Subcutaneous abdominal adipose tissue (tissue), 5 donors: Measurements from ENCODE around the gene SRRM1.
"Not testable (repeated sequence)": the region's sequence is repeated elsewhere in the genome, so short reads cannot be mapped to it uniquely, and the experiment has no call there.

ENCODE experiments used
- H3K27ac ChIP-seq: one replicate; pipeline ENCODE4 v1.7.0; 2013; ENCODE audit warnings: low read depth, mild to moderate bottlenecking, inconsistent platforms, low read length, moderate library complexity
- H3K27me3 ChIP-seq, 5 donors: one replicate each; pipeline ENCODE4 v1.7.0; 2013; ENCODE audit warnings: low read length in 5 of 5, inconsistent platforms in 1 of 5; ENCODE audit not compliant: control insufficient read depth in 5 of 5, insufficient read depth in 4 of 5
- H3K36me3 ChIP-seq, 5 donors: one replicate each; pipeline ENCODE4 v1.7.0; 2013; ENCODE audit warnings: low read length in 5 of 5; ENCODE audit not compliant: control insufficient read depth in 5 of 5, insufficient read depth in 5 of 5
- H3K4me1 ChIP-seq, 5 donors: one replicate each; pipeline ENCODE4 v1.7.0; 2013; ENCODE audit warnings: low read length in 5 of 5, mild to moderate bottlenecking in 3 of 5, moderate library complexity in 1 of 5; ENCODE audit not compliant: control insufficient read depth in 5 of 5, insufficient read depth in 5 of 5
- H3K4me3 ChIP-seq, 5 donors: one replicate each; pipeline ENCODE4 v1.7.0; 2013; ENCODE audit warnings: low read length in 5 of 5, low read depth in 1 of 5
- H3K9ac ChIP-seq, 5 donors: one replicate each; pipeline ENCODE4 v1.7.0; 2013; ENCODE audit warnings: low read length in 5 of 5, mild to moderate bottlenecking in 4 of 5, moderate library complexity in 3 of 5
- H3K9me3 ChIP-seq, 5 donors: one replicate each; pipeline ENCODE4 v1.7.0; 2013; ENCODE audit warnings: low read length in 5 of 5; ENCODE audit not compliant: control insufficient read depth in 5 of 5
- donor health status: healthy.
- donor health status: healthy.
- donor health status: healthy.
- donor health status: healthy.
- donor health status: healthy.

Gene SRRM1

DNA sequence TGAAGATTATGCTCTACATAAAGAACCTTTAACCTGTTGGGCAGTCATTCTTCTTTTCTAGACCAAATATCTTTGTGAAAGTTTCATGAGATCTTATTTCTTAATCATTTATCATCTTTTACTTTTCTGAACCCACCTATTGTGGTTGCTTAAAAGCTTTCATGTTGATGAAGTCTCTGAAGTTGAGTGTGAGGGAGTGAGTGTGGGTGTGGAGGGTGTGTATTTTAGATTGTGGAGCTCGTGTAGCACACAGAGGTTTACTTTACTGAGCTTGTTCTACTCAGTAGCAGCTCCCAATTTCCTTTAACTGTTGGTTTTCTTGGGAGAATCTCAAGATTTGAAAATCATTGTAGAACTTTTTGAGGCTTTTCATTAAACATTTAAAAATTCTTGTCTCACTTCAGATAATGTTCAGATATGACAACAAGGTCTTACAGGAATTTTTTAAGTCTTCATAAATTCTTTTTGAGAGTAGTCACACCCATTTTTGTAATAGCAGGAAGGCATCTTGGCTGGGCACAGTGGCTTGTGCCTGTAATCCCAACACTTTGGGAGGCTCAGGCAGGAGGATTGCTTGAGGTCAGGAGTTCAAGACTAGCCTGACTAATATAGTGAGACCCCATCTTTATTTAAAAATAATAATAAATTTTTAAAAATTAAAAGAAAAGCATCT is 17.0 kb downstream of the SRRM1 start:
- Histone ChIP-seq H3K36me3 (peaks cover 61 to 86% (median 83%) of the 10 kb centered on the region in 5 donors), H3K27me3 (no peaks in the 10 kb centered on the region), H3K4me3 (no peak overlapping the region), H3K9me3 (no peaks in the 10 kb centered on the region), H3K9ac (peak overlapping the region in 1 of 5 donors; percentile 41), H3K27ac (peak overlapping the region; percentile 25), H3K4me1 (peaks cover 0 to 17% (median 12%) of the 10 kb centered on the region in 5 donors)

DNA sequence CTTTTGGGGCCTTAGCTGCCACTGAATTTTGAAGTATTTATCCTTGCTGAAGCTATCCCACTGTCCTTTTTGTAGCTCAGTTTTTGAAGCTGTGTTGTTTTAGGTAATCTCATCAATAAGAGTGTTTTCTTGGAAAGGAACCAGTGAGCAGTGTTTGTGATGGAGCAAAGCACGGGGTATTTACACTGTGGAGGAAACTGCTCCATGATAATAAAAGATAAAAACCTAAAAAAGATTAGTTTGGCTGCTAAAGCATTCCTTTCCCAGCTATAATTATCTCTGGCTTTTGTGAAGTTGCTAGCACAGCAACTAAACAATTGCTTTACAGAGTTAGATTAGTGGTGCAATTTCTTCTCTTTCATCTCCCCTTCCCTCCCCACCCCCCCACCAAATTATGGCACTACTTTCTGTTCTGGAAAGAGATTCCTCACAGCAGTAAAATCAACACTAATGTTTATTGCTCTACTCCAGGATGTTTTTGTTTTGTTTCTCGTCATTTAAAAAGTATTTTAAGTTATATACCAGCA is 21.5 kb downstream of the SRRM1 start:
- H3K9ac ChIP-seq: no peak overlapping the region
- no peak overlapping the region for H3K4me3 ChIP-seq
- no peaks in the 10 kb centered on the region for H3K27me3 ChIP-seq
- no peaks in the 10 kb centered on the region for H3K9me3 ChIP-seq
- no peak overlapping the region for H3K27ac ChIP-seq
- H3K4me1 ChIP-seq: peaks cover 0 to 5% (median 0%) of the 10 kb centered on the region in 5 donors
- H3K36me3 ChIP-seq: peaks cover 59 to 92% (median 86%) of the 10 kb centered on the region in 5 donors

DNA sequence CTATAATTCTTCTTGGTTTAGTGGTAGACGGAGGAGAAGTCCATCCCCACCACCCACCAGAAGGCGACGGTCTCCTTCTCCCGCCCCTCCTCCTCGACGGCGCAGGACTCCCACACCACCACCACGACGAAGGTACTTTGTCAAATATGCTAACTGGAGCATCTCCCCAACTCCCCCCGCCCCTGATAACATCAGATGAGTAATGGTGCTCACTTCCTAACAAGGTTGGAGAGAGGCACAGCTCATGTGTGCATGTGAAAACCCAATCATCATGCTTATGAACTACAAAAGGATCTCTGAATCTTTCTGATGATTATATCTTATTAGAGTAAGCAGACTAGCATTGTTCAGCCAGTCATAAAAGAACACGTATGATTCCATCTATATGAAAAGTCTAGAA is 23.7 kb downstream of the SRRM1 start:
- H3K4me1 ChIP-seq: no peaks in the 10 kb centered on the region
- peaks cover 61 to 98% (median 91%) of the 10 kb centered on the region in 5 donors for H3K36me3 ChIP-seq
- no peak overlapping the region for H3K4me3 ChIP-seq
- no peaks in the 10 kb centered on the region for H3K27me3 ChIP-seq
- H3K27ac ChIP-seq: no peak overlapping the region
- H3K9me3 ChIP-seq: no peaks in the 10 kb centered on the region
- no peak overlapping the region for H3K9ac ChIP-seq

DNA sequence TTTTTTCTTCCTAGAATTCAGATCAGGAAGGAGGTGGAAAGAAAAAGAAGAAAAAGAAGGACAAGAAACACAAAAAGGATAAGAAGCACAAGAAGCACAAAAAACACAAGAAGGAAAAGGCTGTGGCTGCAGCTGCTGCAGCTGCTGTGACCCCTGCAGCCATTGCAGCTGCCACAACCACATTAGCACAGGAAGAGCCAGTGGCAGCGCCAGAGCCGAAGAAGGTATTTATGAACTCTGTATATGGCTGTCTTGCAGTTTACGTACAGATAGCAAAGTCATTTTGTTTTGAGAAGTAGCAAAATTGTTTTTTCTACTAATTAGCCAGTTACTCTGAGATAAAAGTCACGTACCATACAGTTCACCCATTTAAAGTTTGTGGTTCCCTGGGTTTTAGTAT is 28.3 kb downstream of the SRRM1 start:
- H3K9ac ChIP-seq, H3K9me3 ChIP-seq, H3K27me3 ChIP-seq, H3K4me3 ChIP-seq, H3K27ac ChIP-seq, H3K4me1 ChIP-seq: not testable (repeated sequence)
- H3K36me3 ChIP-seq: peaks cover 51 to 86% (median 78%) of the 10 kb centered on the region in 5 donors

DNA sequence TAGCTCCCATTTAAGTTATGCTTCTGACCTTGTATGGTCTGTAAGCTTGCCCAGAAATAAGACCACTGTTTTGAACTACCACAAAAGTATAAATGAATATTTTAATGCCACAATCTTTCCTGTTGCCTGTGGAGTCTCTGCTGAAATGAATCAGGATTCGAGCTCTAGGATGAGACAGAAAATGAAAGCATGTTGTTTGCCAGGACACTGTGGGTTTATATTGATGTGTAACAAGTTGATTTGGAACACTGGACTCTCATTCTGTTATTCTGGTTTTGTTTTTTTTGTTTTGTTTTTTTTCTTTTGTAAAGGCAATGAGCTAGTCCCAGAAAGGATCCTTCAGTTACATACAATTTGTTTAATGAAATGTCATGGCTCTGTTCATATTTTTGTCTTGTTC is 29.6 kb downstream of the SRRM1 start:
- H3K4me1 ChIP-seq, H3K4me3 ChIP-seq, H3K9me3 ChIP-seq, H3K27me3 ChIP-seq, H3K27ac ChIP-seq, H3K9ac ChIP-seq: not testable (repeated sequence)
- peaks cover 42 to 76% (median 66%) of the 10 kb centered on the region in 5 donors for H3K36me3 ChIP-seq

DNA sequence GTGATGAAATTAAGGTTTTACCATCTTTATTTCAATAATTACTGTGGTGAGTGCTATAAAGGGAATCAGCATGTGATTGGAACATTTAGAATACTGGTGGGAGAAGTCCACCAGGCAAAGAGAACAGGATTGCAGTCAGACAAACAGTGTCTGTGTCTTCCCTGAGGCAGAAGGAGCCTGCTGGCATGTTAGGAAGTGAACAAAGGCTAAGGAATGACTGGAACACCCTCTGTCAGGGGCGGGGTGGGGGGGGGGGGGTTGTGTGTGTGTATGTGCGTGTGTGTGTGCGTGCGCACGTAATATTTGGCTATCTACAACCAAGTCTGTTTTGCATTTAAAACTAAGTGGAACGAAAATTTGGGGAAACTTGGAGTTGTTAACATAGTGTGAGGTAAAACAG is 30.2 kb downstream of the SRRM1 start:
- no peak overlapping the region for H3K27ac ChIP-seq
- H3K36me3 ChIP-seq: peaks cover 38 to 70% (median 60%) of the 10 kb centered on the region in 5 donors
- H3K4me3 ChIP-seq: no peak overlapping the region
- H3K9me3 ChIP-seq: no peaks in the 10 kb centered on the region
- no peaks in the 10 kb centered on the region for H3K27me3 ChIP-seq
- H3K9ac ChIP-seq: no peak overlapping the region
- H3K4me1 ChIP-seq: no peaks in the 10 kb centered on the region

DNA sequence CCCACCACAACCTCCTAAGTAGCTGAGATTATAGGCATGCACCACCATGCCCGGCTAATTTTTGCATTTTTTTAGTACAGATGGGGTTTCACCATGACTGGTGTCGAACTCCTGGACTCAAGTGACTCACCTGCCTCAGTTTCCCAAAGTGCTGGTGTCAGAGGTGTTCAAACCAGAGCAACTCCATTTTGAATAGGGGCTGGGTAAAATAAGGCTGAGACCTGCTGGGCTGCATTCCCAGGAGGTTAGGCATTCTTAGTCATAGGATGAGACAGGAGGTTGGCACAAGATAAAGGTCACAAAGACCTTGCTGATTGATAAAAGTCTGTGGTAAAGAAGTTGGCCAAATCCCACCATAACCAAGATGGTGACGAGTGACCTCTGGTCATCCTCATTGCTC is 35.3 kb downstream of the SRRM1 start:
- H3K9ac ChIP-seq, H3K27me3 ChIP-seq, H3K9me3 ChIP-seq, H3K27ac ChIP-seq, H3K4me1 ChIP-seq, H3K4me3 ChIP-seq: not testable (repeated sequence)
- peaks cover 5 to 26% (median 17%) of the 10 kb centered on the region in 5 donors for H3K36me3 ChIP-seq

DNA sequence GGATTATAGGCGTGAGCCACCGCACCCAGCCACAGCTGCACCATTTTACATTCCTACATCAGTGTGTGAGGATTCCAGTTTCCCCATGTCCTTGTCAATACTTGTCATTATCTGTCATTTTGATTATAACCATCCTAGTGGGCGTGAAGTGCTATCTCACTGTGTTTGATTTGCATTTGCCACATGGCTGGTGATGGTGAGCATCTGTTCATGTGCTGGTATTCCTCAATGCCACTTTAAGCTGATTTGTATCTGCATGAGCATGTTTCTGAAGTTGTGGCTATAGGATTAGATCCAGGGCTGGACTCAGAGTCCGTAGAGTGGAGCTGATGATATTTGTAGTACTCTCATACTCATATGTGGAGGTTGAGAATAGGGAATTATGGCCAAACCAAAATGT is 36.6 kb downstream of the SRRM1 start:
- no peaks in the 10 kb centered on the region for H3K9me3 ChIP-seq
- H3K36me3 ChIP-seq: peaks cover 0 to 13% (median 6%) of the 10 kb centered on the region in 5 donors
- no peak overlapping the region for H3K27ac ChIP-seq
- H3K27me3 ChIP-seq: no peaks in the 10 kb centered on the region
- H3K9ac ChIP-seq: no peak overlapping the region
- no peaks in the 10 kb centered on the region for H3K4me1 ChIP-seq
- no peak overlapping the region for H3K4me3 ChIP-seq

DNA sequence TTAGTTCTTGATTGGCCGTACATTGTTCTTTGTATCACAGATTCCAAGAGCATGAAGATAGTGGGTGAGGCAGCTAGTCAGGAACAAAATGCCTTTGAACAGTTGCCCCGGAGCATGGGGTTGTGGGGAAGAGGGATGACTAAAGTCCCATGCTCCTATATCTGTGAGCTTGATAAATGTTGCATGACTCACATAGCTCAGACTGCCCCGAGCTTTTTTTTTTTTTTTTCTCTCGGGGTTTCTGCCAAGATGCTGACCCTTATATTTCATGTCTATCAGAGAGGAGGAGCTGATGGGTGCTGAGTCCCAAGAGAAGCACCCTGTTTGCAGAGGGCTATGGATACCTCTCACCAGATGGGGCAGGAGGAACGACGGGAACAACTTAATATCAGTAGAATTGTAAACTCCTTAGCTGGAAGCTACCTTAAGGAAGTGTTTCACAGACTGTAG is 40.6 kb downstream of the SRRM1 start:
- no peaks in the 10 kb centered on the region for H3K9me3 ChIP-seq
- H3K27me3 ChIP-seq: no peaks in the 10 kb centered on the region
- H3K9ac ChIP-seq: no peak overlapping the region
- H3K27ac ChIP-seq: no peak overlapping the region
- H3K4me1 ChIP-seq: peaks cover 1 to 6% (median 2%) of the 10 kb centered on the region in 5 donors
- no peak overlapping the region for H3K4me3 ChIP-seq
- no peaks in the 10 kb centered on the region for H3K36me3 ChIP-seq

DNA sequence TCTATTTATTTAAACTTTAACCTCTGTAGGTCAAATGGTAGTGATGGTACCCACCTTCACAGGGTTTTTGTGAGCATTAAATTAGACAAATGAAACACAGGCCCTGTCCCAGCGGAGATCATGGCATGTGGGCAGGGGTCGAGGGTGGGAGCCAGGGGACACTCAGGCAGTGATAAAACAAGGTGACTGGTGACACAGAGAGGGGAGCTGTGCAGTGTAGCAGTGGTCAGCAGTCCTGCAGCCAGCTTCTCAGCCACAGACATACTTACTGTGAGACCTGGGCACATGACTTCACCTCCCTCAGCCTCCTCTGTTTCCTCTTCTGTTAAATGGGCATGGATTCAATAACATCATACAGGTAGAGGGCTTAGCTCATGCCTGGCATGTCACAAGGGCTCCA is 44.9 kb downstream of the SRRM1 start:
- Histone ChIP-seq H3K36me3 (no peaks in the 10 kb centered on the region), H3K27me3 (no peaks in the 10 kb centered on the region), H3K9me3 (no peaks in the 10 kb centered on the region), H3K27ac (no peak overlapping the region), H3K4me1 (peaks cover 1 to 13% (median 4%) of the 10 kb centered on the region in 5 donors), H3K4me3 (no peak overlapping the region), H3K9ac (no peak overlapping the region)
